DOHH2 (cell line): ENCODE results near the gene ERBB2.

Source experiments
- H3F3A ChIP-seq: fragments of 200-600 bp; sonication (generic), shearing (Covaris generic); 2 replicates; pipeline ENCODE4 v1.6.0; 2016; ENCODE audit warnings: antibody characterized with exemption, mild to moderate bottlenecking; ENCODE audit not compliant: control insufficient read depth, insufficient read depth
- H3K27ac ChIP-seq: fragments of 200-600 bp; sonication (generic); 2 replicates; pipeline ENCODE4 v1.5.1; 2014; ENCODE audit warnings: low read depth, mild to moderate bottlenecking, low read length, moderate library complexity
- H3K27me3 ChIP-seq: fragments of 200-600 bp; sonication (generic); 2 replicates; pipeline ENCODE4 v1.6.1; 2014; ENCODE audit warnings: mild to moderate bottlenecking, low read length, mixed read lengths; ENCODE audit not compliant: control insufficient read depth
- H3K36me3 ChIP-seq: fragments of 200-600 bp; sonication (generic); 2 replicates; pipeline ENCODE4 v1.6.1; 2014; ENCODE audit warnings: mild to moderate bottlenecking, low read length, moderate library complexity, mixed read lengths; ENCODE audit not compliant: control insufficient read depth
- H3K4me1 ChIP-seq: fragments of 200-600 bp; sonication (generic); 2 replicates; pipeline ENCODE4 v1.6.1; 2014; ENCODE audit warnings: mild to moderate bottlenecking, low read length, mixed read lengths; ENCODE audit not compliant: control insufficient read depth
- H3K4me2 ChIP-seq: fragments of 200-600 bp; sonication (generic); 2 replicates; pipeline ENCODE4 v1.6.0; 2014; ENCODE audit warnings: mild to moderate bottlenecking, low read length, moderate library complexity
- H3K4me3 ChIP-seq: fragments of 200-600 bp; sonication (generic); 2 replicates; pipeline ENCODE4 v1.5.1; 2014; ENCODE audit warnings: mild to moderate bottlenecking, low read length, mixed read lengths
- H3K79me2 ChIP-seq: fragments of 200-600 bp; sonication (generic); 2 replicates; pipeline ENCODE4 v1.6.1; 2014; ENCODE audit warnings: mild to moderate bottlenecking, low read length, mixed read lengths; ENCODE audit not compliant: control insufficient read depth
- H3K9me2 ChIP-seq: fragments of 200-600 bp; sonication (generic); replicated peaks from 2 replicates; pipeline ENCODE4 v1.6.1; 2014; ENCODE audit warnings: mild to moderate bottlenecking, low read length, mixed read lengths; ENCODE audit not compliant: control insufficient read depth
- H3K9me3 ChIP-seq: fragments of 200-600 bp; sonication (generic); 2 replicates; pipeline ENCODE4 v1.6.1; 2014; ENCODE audit warnings: antibody characterized with exemption, low read length, mixed read lengths; ENCODE audit not compliant: control insufficient read depth, insufficient read depth
- H4K20me1 ChIP-seq: fragments of 200-600 bp; sonication (generic); 2 replicates; pipeline ENCODE4 v1.6.0; 2014; ENCODE audit warnings: low read depth, mild to moderate bottlenecking, antibody characterized with exemption, low read length, moderate library complexity; ENCODE audit not compliant: control insufficient read depth, insufficient read depth
- CTCF ChIP-seq: fragments of 200-600 bp; sonication (generic); IDR thresholded peaks from one replicate; pipeline ENCODE4 v1.5.1; 2014; ENCODE audit warnings: antibody characterized with exemption, mild to moderate bottlenecking, low read depth, low read length; ENCODE audit not compliant: poor library complexity, severe bottlenecking
- EZH2phosphoT487 ChIP-seq: fragments of 200-600 bp; sonication (generic); IDR thresholded peaks from 2 replicates; pipeline ENCODE4 v1.6.1; 2017; ENCODE audit warnings: borderline replicate concordance, mild to moderate bottlenecking, antibody characterized with exemption, low read length, moderate library complexity, mixed read lengths

Gene ERBB2

GRCh38 chr17:39765175-39765574 is 65.3 kb downstream of the ERBB2 start:
- no peaks in the 10 kb centered on the region for H3K9me2 ChIP-seq
- H4K20me1 ChIP-seq = no peaks in the 10 kb centered on the region
- H3K4me3 ChIP-seq = no peak overlapping the region
- H3K27ac ChIP-seq = peak overlapping the region; percentile 35
- no peaks in the 10 kb centered on the region for H3K27me3 ChIP-seq
- H3F3A ChIP-seq = peaks cover 33% of the 10 kb centered on the region
- no peaks in the 10 kb centered on the region for H3K9me3 ChIP-seq
- no peak for TF ChIP-seq EZH2phosphoT487
- no peak for TF ChIP-seq CTCF
- H3K4me2 ChIP-seq = no peak overlapping the region
- peaks cover 93% of the 10 kb centered on the region for H3K79me2 ChIP-seq
- peaks cover 98% of the 10 kb centered on the region for H3K4me1 ChIP-seq
- H3K36me3 ChIP-seq = peaks cover 96% of the 10 kb centered on the region

- H3K27me3 ChIP-seq = no peaks in the 10 kb centered on the region
- H3K4me2 ChIP-seq = no peak overlapping the region
- peaks cover 97% of the 10 kb centered on the region for H3K36me3 ChIP-seq
- no peak overlapping the region for H3K4me3 ChIP-seq
- peaks cover 98% of the 10 kb centered on the region for H3K4me1 ChIP-seq
- peaks cover 33% of the 10 kb centered on the region for H3F3A ChIP-seq
- H4K20me1 ChIP-seq = no peaks in the 10 kb centered on the region
- no peaks in the 10 kb centered on the region for H3K9me3 ChIP-seq
- TF ChIP-seq CTCF (no peak), EZH2phosphoT487 (no peak)
- peaks cover 95% of the 10 kb centered on the region for H3K79me2 ChIP-seq
- peak overlapping the region; percentile 35; the same call in 1 of the 2 replicates for H3K27ac ChIP-seq
- no peaks in the 10 kb centered on the region for H3K9me2 ChIP-seq
Measured at GRCh38 chr17:39765766-39766165, 65.9 kb downstream of the ERBB2 start.

- Histone ChIP-seq H3K27ac (peak overlapping the region; percentile 89), H4K20me1 (no peaks in the 10 kb centered on the region), H3K4me3 (no peak overlapping the region), H3K9me2 (no peaks in the 10 kb centered on the region), H3K36me3 (peaks cover 99% of the 10 kb centered on the region), H3K4me2 (no peak overlapping the region), H3K79me2 (peaks cover 98% of the 10 kb centered on the region), H3K4me1 (peaks cover 99% of the 10 kb centered on the region), H3F3A (peaks cover 28% of the 10 kb centered on the region), H3K27me3 (no peaks in the 10 kb centered on the region), H3K9me3 (no peaks in the 10 kb centered on the region)
- TF ChIP-seq EZH2phosphoT487 = no peak
- no peak for TF ChIP-seq CTCF
Measured at GRCh38 chr17:39767147-39767546, 67.3 kb downstream of the ERBB2 start.
